IPS-NIHi7 (cell line): Measurements from ENCODE around the gene NPY2R.

Source experiments
- DNase-seq: peaks from one replicate; pipeline ENCODE4 v3.0.0; 2012; ENCODE audit warnings: mixed read lengths; ENCODE audit errors: extremely low spot score

Gene NPY2R

DNA sequence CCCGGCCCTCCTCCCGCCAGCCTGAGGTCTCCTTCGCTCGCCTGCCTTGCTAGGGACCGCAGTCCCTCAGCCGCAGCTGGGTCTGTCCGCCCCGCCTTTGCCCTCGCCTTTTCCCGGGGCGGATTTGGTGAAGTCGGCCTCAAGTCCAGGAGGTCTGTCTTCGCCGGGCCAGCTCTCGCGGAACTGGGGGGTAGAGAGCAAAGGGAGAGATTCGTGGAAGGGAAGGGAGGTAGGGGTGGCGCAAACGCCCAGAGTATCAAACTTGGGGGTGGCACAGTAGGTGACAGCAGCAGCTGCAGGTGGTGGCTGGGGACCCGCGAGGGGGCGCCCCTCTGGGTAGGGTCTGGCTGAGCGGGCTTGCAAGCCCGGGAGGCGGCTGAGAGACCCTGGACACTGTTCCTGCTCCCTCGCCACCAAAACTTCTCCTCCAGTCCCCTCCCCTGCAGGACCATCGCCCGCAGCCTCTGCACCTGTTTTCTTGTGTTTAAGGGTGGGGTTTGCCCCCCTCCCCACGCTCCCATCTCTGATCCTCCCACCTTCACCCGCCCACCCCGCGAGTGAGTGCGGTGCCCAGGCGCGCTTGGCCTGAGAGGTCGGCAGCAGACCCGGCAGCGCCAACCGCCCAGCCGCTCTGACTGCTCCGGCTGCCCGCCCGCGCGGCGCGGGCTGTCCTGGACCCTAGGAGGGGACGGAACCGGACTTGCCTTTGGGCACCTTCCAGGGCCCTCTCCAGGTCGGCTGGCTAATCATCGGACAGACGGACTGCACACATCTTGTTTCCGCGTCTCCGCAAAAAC is at the start of gene NPY2R:
NPY2R (plus strand) TSS at position 379 of the 797 bp plus-strand sequence. CDS start 5,304 bp downstream, outside the sequence.
- peak; percentile 48 for DNase-seq

- no peak for DNase-seq
Measured at GRCh38 chr4:155161357-155161756, 47.1 kb upstream of the NPY2R start.

- peak; percentile 9 for DNase-seq
Measured at GRCh38 chr4:155164718-155165117, 43.7 kb upstream of the NPY2R start.

DNA sequence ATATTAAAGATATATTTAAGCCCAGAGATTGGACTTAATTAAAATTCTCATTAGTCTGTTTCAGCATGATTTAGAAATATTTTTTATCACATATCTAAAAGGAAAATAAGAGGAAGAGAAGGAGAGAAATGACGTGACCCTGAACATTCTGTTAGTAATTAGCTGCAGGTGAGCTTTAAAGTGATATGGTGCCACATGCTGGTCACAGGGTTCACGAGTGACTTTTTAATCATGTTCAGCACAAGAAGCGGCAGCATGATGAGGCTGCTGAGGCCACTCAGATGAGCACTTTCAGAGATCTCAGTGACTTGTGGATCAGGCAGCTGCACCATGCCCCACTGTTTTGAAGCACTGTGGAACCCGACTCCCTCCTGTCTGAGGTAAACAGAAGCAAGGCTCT is 37.9 kb upstream of the NPY2R start:
- DNase-seq = no peak

DNA sequence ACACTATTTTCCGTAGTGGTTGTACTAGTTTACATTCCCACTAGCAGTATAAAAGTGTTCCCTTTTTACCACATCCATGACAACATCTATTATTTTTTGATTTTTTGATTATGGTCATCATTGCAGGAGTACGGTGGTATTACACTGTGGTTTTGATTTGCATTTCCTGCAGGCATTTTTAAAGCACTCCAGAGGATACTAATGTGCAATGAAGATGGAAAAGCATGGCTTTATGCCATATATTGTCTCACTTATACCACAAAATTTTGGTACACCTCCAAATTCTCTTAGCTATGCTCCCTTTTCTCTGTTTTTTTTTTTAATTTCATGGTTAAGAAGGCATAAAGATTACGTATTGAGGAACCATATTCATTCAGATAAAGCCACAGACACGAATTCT is 35.1 kb upstream of the NPY2R start:
- DNase-seq = no peak

DNA sequence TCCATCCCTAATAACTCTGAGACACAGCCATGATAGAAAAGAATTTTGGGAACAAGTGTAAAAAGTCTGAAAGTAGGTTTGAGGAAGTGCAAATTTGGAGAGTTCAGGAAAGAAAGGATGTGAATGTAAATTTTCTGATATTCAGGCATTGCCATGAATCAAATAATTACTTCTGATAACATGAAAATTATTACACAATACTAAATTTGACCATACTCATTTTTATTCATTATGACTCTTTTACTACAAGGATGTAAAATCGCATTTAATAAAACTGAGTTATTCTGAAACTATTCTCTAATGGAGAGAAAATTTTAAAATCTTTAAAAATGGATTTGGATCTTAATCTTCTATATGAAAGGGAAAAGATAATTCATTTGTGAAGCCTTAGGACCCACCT is 33.8 kb upstream of the NPY2R start:
- no peak for DNase-seq

- DNase-seq = no peak
Measured at GRCh38 chr4:155179216-155179615, 29.2 kb upstream of the NPY2R start.

GRCh38 chr4:155186972-155187371 is 21.5 kb upstream of the NPY2R start:
- no peak for DNase-seq

GRCh38 chr4:155187989-155188388 is 20.4 kb upstream of the NPY2R start:
- DNase-seq = no peak

- DNase-seq = no peak
Measured at GRCh38 chr4:155190099-155190498, 18.3 kb upstream of the NPY2R start.

DNA sequence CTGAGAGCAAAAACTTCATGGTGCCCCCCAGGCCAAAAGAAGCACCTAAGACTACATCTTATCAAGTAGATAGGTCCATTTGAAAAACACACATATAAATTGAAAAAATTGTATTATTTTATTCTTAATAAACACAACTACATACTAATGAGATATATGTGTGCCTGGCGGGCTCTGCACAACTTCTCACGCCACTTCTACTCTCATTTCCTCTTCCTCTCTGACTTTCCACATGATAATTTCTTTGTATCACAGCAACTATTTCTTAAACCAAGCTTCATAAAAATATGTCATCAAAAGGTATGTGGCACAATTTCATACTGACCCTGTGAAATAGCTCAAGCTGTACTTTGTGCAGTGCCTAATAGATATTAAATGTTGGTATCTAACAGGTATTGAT is 10.7 kb upstream of the NPY2R start:
- DNase-seq = no peak

GRCh38 chr4:155207534-155208257 is 740 bp upstream of the NPY2R start:
- DNase-seq = peak; percentile 56

DNA sequence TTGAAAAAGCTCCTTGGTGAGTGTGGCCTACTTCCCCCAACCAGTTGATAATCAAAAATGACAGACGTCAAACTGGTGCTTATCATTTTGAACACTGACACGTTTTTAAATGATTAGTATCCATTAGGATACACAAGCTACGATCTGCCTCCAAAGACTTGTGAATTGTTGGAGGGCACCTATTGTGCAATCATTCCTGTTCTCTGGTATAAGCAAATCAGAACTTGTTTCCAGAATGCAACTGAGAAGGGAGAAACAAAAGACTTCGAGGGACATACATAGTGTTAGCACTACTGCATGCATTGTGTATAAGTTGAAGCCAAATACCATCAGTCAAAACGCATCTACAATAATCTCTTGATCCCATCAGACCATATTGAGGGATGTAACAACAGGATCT is 11.6 kb downstream of the NPY2R start:
- DNase-seq = no peak

GRCh38 chr4:155227131-155227530 is 18.7 kb downstream of the NPY2R start:
- no peak for DNase-seq

DNA sequence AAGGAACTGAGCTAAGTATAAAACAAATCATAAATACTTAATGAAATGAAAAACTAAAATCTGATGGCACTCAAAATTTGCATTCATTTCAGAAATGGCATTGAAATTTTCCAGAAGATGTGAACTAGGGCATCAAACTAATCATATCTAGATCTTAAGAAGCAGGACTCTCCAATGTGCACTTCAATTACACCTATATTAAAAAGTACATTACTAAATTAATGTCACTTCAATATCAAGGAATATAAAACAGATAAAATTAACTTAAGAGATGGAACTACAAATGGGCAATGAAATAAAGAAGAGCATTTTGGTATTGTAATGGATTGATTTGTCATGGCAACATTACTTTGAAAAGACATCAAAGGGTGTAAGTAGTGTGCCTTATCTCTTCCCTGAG is 20.3 kb downstream of the NPY2R start:
- DNase-seq = no peak

- no peak for DNase-seq
Measured at GRCh38 chr4:155232432-155232831, 24.0 kb downstream of the NPY2R start.

DNA sequence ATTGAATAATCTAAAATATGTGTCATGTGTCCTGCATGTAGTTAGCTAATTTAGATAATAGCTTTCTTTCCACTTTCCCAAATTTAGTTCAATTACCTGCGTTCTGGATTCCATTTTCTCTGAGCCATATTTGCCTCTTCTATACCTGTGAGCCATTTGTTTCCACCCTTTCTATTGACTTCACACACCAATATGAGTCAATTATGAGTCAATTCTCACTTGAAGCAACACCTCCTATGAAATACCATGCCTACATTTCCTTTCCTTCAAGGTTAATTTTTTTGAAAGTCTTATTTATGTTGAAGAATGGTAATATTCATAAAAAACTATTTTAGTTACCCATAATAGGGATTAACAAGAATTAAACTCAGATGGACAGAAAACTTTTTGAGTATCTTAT is 25.8 kb downstream of the NPY2R start:
- DNase-seq = no peak

DNA sequence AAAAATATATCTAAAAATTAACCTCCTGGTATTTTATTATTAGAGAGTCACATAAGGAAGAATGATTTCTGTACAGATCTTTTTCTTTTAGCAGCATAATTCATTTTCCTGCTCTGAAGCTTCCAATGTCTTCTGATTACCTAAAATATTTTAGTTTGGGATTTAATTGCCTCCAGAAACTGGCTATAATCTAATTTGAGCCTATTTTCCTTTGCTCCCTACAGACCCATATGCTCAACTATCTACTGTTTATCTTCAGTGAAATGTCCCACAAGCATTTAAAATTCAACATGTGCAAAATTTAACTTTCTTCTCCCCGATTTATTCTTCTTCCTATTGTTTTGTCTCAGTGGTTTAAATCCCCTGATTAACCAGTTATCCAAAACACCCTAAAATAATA is 29.1 kb downstream of the NPY2R start:
- no peak for DNase-seq

DNA sequence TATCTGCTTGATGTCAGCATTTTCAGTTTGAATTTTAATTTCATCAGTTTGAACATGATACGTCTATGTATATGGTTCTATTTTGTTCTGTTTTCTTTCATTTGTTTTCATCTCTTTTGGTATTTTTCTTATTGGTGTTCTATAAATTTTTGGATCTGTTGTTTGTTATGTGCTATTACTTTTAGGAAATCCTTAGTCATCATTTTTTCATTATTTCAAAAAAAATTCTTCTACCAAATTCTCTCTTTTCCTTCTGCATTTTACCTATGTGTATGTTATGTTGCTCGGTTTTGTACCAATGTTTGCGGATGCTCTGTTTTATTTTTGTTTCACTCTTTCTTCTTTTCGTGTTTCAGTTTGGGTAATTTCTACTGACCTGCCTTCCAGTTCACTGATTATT is 32.8 kb downstream of the NPY2R start:
- DNase-seq = no peak

DNA sequence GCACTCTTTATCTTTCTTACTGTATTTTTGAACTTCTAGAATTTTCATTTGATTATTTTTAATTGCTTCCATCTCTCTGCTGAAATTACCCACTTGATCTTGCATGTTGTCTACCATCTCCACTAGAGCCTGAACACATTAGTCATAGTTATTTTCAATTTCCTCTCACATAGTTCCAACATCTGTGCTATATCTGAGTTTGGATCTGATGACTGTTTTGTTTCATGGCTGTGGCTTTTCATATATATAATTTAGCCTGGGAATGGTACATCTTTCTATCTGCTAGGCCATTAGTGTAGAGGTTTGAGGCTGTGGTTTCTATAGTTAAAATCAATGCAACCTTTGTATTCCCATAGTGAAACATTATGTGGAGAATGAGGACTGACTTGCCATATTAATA is 33.2 kb downstream of the NPY2R start:
- DNase-seq = no peak

- no peak for DNase-seq
Measured at GRCh38 chr4:155245105-155245504, 36.7 kb downstream of the NPY2R start.

- peak; percentile 27 for DNase-seq
Measured at GRCh38 chr4:155248002-155248896, 39.8 kb downstream of the NPY2R start.
